Keratinocyte (primary cell): Measurements from ENCODE around the gene QPCTL. TPM values are rescaled to one million over a fixed set of nuclear protein-coding genes. Genes with fewer than 3 reads are reported as not detected.
A peak's percentile ranks its signal among the peaks of the same experiment; 100 is the strongest.

Source experiments
- DNase-seq: peaks from one replicate; pipeline ENCODE4 v3.0.0-alpha.2; 2011; ENCODE audit warnings: low read depth, missing footprints, low spot score
- FAIRE-seq: peaks from 2 replicates; lab custom pipeline; 2011; peaks lifted over from hg19 to GRCh38; lab: Jason Lieb, UNC
- H2AFZ ChIP-seq: 2 replicates; pipeline ENCODE4 v1.6.0; 2012; ENCODE audit warnings: low read length, control low read depth, inconsistent platforms; ENCODE audit not compliant: control insufficient read depth
- H3K27ac ChIP-seq: 2 replicates; pipeline ENCODE4 v1.5.1; 2011; ENCODE audit warnings: low read length; ENCODE audit not compliant: control insufficient read depth, insufficient read depth
- H3K27me3 ChIP-seq: 3 replicates; pipeline ENCODE4 v1.6.0; 2011; ENCODE audit warnings: low read length; ENCODE audit not compliant: control insufficient read depth, insufficient read depth; ENCODE audit errors: extremely low read depth
- H3K36me3 ChIP-seq, 2 experiments: 2 replicates in 1 of 2; 3 replicates in 1 of 2; pipeline ENCODE4 v1.5.1; 2011; ENCODE audit warnings: low read length in 2 of 2, mild to moderate bottlenecking in 1 of 2; ENCODE audit not compliant: control insufficient read depth in 2 of 2, insufficient read depth in 2 of 2; ENCODE audit errors: extremely low read depth in 1 of 2
- H3K4me1 ChIP-seq: 3 replicates; pipeline ENCODE4 v1.5.1; 2011; ENCODE audit warnings: low read length; ENCODE audit not compliant: control insufficient read depth, insufficient read depth; ENCODE audit errors: extremely low read depth
- H3K4me2 ChIP-seq: 3 replicates; pipeline ENCODE4 v1.6.0; 2011; ENCODE audit warnings: low read depth, low read length; ENCODE audit not compliant: control insufficient read depth, insufficient read depth; ENCODE audit errors: extremely low read depth
- H3K4me3 ChIP-seq, 3 experiments: fragments of 200-600 bp in 1 of 3; sonication (generic) in 1 of 3; 2 replicates in 2 of 3; 3 replicates in 1 of 3; pipeline ENCODE4 v1.5.1; 2011 to 2016; ENCODE audit warnings: low read length in 3 of 3, mild to moderate bottlenecking in 3 of 3, control low read depth in 2 of 3, inconsistent platforms in 1 of 3, low read depth in 1 of 3, mixed read lengths in 1 of 3, mixed run types in 1 of 3, moderate library complexity in 1 of 3; ENCODE audit not compliant: control insufficient read depth in 2 of 3, insufficient read depth in 2 of 3; ENCODE audit errors: extremely low read depth in 1 of 3
- H3K79me2 ChIP-seq: 2 replicates; pipeline ENCODE4 v1.6.0; 2012; ENCODE audit warnings: low read length; ENCODE audit not compliant: control insufficient read depth, insufficient read depth
- H3K9ac ChIP-seq: 3 replicates; pipeline ENCODE4 v1.6.0; 2011; ENCODE audit warnings: low read length; ENCODE audit not compliant: control insufficient read depth, insufficient read depth; ENCODE audit errors: extremely low read depth
- H3K9me1 ChIP-seq: 3 replicates; pipeline ENCODE4 v1.6.0; 2011; ENCODE audit warnings: low read length; ENCODE audit not compliant: control insufficient read depth, insufficient read depth; ENCODE audit errors: extremely low read depth
- H3K9me3 ChIP-seq: 2 replicates; pipeline ENCODE4 v1.5.1; 2012; ENCODE audit warnings: low read depth, low read length; ENCODE audit not compliant: control insufficient read depth
- H4K20me1 ChIP-seq: 3 replicates; pipeline ENCODE4 v1.6.0; 2011; ENCODE audit warnings: low read length; ENCODE audit not compliant: control insufficient read depth, insufficient read depth; ENCODE audit errors: extremely low read depth
- CTCF ChIP-seq, 3 experiments: IDR thresholded peaks in 1 of 3; conservative IDR thresholded peaks in 1 of 3; optimal IDR thresholded peaks in 1 of 3; 2 replicates in 2 of 3; 3 replicates in 1 of 3; pipeline versions ENCODE3 to v1.5.1; 2011; ENCODE audit warnings: low read length in 3 of 3, mild to moderate bottlenecking in 3 of 3, moderate library complexity in 2 of 3, control low read depth in 1 of 3, inconsistent platforms in 1 of 3; ENCODE audit not compliant: insufficient read depth in 2 of 3; ENCODE audit errors: extremely low read depth in 1 of 3
- EZH2 ChIP-seq: IDR thresholded peaks from one replicate; pipeline ENCODE4 v1.6.1; 2012; ENCODE audit warnings: inconsistent platforms, mild to moderate bottlenecking, low read length, moderate library complexity
- dilution Hi-C: fragments of 300-500 bp; cut with MboI; formaldehyde crosslinking; loops from one replicate; pipeline ENCODE4 v1.7.0; 2020; ENCODE audit warnings: low sequenced_read_pairs; ENCODE audit not compliant: extremely low pct_ligation_motif_present
- polyA plus RNA-seq, 5 experiments: library from polyadenylated mRNA; depleted of rRNA in 3 of 5; stranded (reverse) in 3 of 5; stranded (forward) in 1 of 5; unstranded in 1 of 5; fragments of >200 nt; gene quantifications; 1 replicate in 1 of 5; 2 replicates in 3 of 5; 3 replicates in 1 of 5; pipeline versions ENCODE4 v1.2.1 to v1.2.3, GENCODE V29; 2011 to 2012; ENCODE audit warnings: missing spikeins in 2 of 5, low read depth in 1 of 5, low replicate concordance in 1 of 5

The QPCTL gene
- polyA plus RNA-seq, 1 donor (not counting 4 experiments of a cell fraction or from before 2014, with no cell fraction given): 11.9 TPM

- Histone ChIP-seq H3K4me3 (peak within 1 kb of the TSS; percentile 79 to 98 (median 98)), H3K27ac (peak within 1 kb of the TSS; percentile 93), H3K4me2 (peak within 1 kb of the TSS; percentile 97), H3K9me1 (no peaks in the 10 kb centered on the region), H3K9ac (peak within 1 kb of the TSS; percentile 96), H3K79me2 (peaks cover 36% of the 10 kb centered on the region), H3K27me3 (no peaks in the 10 kb centered on the region), H2AFZ (peak within 1 kb of the TSS; percentile 99), H3K4me1 (peaks cover 11% of the 10 kb centered on the region), H3K9me3 (no peaks in the 10 kb centered on the region), H3K36me3 (peaks cover 24 to 32% of the 10 kb centered on the region in 2 experiments), H4K20me1 (no peaks in the 10 kb centered on the region)
- FAIRE-seq: peak; percentile 80
- dilution Hi-C loops: no loop called here
- TF ChIP-seq EZH2 (no peak), CTCF (optimal IDR thresholded peaks at IDR 0.05 in 1 of 3, IDR thresholded peaks at IDR 0.05 in 1 of 3, conservative IDR thresholded peaks at IDR 0.05 in 1 of 3; ENCODE audit: extremely low read depth in 1 of 3, insufficient read depth in 2 of 3, low read length in 3 of 3) (no peak)
- DNase-seq: peak; percentile 81
Observed at GRCh38 chr19:45691516-45692186, 815 bp upstream of the QPCTL start, which contains the start of gene SNRPD2. TSS of gene SNRPD2 (minus strand) at chr19:45691953. CDS start at chr19:45691888, 65 bp downstream.

- Histone ChIP-seq H3K27ac (peak overlapping the region; percentile 93), H4K20me1 (no peaks in the 10 kb centered on the region), H3K79me2 (peaks cover 32% of the 10 kb centered on the region), H3K9me3 (no peaks in the 10 kb centered on the region), H2AFZ (peak overlapping the region; percentile 78), H3K9me1 (no peaks in the 10 kb centered on the region), H3K4me2 (peak overlapping the region; percentile 97), H3K4me1 (peaks cover 18% of the 10 kb centered on the region), H3K9ac (peak overlapping the region; percentile 96), H3K36me3 (peaks cover 14 to 19% of the 10 kb centered on the region in 2 experiments), H3K27me3 (no peaks in the 10 kb centered on the region), H3K4me3 (peak overlapping the region; percentile 79 to 98 (median 98))
- dilution Hi-C loops: no loop called here
- no peak for TF ChIP-seq EZH2
- peak; percentile 84 to 97 (median 88) for TF ChIP-seq CTCF (optimal IDR thresholded peaks at IDR 0.05 in 1 of 3, IDR thresholded peaks at IDR 0.05 in 1 of 3, conservative IDR thresholded peaks at IDR 0.05 in 1 of 3; ENCODE audit: extremely low read depth in 1 of 3, insufficient read depth in 2 of 3, low read length in 3 of 3)
- FAIRE-seq: no peak
- no peak for DNase-seq
Observed at GRCh38 chr19:45693106-45693788, 781 bp downstream of the QPCTL start.
